GM10847 (cell line): ENCODE data around the gene IRAK2.

Source experiments
- POLR2A ChIP-seq: IDR thresholded peaks from 2 replicates; pipeline ENCODE4 v1.6.1; 2011; ENCODE audit not compliant: insufficient read length; ENCODE audit errors: extremely low read depth

Gene IRAK2

GRCh38 chr3:10228248-10228950, 63.7 kb downstream of the IRAK2 start:
- TF ChIP-seq POLR2A = no peak

GRCh38 chr3:10229576-10229975, 64.9 kb downstream of the IRAK2 start:
- TF ChIP-seq POLR2A = no peak

- TF ChIP-seq POLR2A = no peak
Observed at GRCh38 chr3:10232137-10232536, 67.4 kb downstream of the IRAK2 start.

- no peak for TF ChIP-seq POLR2A
Observed at GRCh38 chr3:10233988-10234387, 69.3 kb downstream of the IRAK2 start.

DNA sequence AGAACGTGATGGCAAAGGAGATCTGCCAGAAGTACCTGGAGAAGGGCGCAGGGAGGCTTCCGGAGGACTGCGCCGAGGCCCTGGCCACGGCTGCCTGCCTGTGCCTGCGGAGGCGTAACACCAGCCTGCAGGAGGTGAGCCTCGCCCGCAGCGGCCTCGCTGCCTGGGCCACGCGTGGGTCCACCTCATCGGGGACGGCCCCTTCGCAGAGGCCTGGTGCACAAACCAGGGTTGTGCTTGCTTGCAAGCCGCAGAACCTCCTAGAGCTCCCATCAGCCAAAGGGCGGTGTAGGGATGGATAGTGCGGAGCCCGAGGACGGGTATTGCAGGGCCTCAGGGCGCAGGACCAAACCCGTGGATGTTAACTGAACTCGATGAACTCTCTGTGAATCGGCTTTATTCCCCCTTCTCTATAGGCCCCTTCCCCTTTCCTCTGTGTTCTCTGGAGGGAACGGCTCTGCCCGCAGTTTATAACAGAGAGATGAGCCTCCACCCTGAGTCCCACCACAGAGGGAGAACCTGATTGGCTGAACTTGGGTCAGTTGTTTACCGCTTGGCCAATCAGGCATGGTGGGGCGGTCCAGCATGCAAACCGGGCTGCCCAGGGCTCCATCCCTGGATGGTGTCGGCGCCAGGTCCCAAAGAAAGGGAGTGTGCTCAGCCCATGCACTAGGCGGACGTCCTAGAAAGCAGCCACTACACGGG, 70.0 kb downstream of the IRAK2 start:
- TF ChIP-seq POLR2A = no peak

DNA sequence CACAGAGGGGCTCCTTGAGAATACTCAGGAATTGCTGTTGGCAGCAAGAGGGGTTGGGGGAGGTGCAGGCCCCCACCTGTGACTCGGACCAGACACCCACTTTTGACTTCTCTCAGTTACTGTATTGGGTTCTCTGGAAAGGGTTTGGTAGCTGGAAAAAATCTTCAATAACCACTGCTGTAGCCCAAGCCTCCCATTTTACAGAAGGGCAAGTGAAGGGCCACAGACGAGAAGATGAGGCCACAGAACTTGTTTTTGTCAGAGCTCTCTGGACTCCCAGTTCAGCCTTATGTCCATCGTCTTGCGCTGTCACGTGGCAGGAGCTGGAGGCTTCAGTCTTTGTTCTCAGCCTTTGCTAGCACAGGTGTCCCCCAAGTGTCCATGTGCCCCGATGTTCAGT, 70.8 kb downstream of the IRAK2 start:
- TF ChIP-seq POLR2A = no peak

DNA sequence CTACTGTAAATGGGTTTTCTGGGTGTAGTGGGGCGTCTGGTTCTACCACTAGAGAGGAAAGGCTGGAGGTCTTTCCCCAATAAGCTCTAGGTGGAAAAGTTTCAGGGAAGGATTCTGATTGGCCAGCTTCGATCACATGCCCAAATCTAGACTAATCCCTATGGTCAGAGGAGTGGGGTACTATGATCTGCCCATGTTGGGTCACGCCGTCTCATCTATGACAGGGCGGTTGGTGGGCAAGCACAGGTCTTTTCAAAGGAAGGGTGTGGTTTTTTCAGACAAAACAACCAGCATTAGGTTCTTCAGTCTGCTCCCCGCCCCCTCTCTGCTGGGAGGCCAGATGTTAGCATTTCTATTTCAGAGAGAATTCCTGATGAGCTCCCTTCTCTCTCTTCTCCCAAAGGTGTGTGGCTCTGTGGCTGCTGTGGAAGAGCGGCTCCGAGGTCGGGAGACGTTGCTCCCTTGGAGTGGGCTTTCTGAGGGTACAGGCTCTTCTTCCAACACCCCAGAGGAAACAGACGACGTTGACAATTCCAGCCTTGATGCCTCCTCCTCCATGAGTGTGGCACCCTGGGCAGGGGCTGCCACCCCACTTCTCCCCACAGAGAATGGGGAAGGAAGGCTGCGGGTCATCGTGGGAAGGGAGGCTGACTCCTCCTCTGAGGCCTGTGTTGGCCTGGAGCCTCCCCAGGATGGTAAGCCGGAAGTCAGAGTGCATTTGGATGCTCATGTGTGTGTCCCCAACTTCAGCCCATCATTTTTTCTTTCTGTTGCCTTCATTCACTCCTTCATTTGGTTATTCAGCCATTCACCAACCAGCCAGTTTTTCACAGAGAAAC, 73.8 kb downstream of the IRAK2 start:
- TF ChIP-seq POLR2A = no peak

DNA sequence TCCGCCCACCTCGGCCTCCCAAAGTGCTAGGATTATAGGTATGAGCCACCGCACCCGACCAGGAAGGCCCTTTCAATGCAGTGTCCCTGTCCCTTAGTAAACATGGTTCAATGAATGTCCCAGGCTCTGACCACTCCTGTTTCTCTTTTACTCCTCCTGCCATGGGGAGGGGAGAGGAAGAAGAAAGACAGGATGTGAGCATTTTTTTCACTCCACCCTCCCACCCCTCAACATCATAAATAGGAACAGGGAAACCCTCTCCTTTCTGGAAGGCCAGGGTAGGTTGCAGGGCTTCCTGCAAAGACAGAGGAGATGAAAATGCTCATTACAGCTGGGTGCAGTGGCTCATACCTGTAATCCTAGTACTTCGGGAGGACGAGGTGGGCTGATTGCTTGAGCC, 76.1 kb downstream of the IRAK2 start:
- no peak for TF ChIP-seq POLR2A

- TF ChIP-seq POLR2A = no peak
Observed at GRCh38 chr3:10242182-10243065, 77.7 kb downstream of the IRAK2 start.

DNA sequence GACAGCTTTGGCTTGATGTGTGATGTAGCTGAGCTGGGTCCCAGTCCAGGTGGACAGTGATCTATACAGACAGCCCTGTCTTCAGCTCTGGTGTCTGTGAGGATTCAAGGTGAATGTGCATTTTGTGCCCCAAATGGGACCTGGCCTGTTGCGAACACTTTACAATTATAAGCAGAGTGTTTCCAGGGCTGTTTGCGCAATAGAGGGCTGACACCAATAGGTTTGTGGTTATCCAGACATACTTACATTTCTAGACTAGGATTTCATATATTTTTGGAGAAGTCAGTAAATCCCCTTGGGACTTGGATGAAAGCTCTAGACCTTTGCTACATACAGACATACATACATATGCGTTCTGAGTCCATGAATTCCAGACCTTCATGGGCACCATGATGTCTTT, 79.3 kb downstream of the IRAK2 start:
- no peak for TF ChIP-seq POLR2A

- no peak for TF ChIP-seq POLR2A
Observed at GRCh38 chr3:10245081-10245712, 80.5 kb downstream of the IRAK2 start.

DNA sequence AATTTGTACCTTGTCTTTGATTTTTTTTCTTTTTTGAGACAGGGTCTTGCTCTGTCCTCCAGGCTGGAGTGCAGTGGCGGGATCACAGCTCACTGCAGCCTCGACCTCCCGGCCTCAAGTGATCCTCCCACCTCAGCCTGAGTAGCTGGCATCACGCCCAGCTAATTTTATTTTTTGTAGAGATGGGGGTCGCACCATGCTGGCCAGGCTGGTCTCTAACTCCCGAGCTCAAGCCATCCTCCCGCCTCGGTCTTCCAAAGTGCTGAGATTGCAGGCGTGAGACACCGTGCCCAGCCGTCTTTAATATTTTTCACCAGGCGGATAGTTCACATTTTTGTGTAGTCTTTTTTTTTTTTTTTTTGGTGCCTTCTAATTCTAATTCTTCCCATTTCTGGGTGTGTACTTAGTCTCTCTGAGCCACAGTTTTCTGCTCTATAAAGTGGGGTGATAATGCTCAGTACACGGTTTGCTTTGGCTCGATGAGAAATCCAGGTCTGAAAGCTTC, 83.0 kb downstream of the IRAK2 start:
- no peak for TF ChIP-seq POLR2A

DNA sequence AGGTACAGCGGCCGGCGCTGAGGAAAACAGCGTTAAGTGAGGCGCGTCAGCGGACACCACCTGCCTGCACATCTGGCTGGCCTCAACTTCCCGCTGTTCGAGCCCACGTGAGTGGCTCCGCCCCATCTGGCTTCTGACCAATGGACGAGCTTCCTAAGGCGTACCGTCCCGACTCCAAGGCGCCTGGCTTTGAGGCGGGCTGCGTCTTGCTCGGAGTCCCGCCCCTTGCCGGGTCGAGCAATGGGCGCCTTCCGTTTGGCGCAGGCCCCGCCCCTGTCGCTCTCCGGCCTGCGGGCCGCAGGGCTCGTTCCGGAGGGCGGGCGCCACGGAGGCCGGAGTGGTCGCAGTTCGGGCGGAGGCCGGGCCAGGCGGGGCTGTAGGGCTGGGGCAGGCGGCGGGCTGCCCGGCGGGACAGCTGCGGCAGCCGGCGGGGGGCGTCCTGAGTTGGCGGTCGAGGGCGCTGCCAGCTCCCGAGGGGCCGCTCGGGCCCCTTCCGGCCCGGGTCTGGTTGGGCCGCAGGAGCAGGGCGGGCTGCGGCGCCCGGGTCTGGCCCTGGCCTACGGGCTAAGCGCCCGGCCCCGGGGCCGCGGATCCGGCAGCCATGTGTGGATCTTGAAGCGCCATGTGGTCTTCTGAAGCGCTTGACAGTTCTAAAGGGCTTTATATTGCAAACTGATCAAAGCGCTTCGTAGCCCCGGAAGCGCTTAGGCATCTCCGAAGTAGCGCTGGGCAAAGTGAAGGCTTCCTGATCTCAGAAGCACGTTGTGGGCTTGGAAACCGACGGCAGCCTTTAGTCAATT, 83.7 kb downstream of the IRAK2 start, which contains the start of gene TATDN2:
TATDN2 (plus strand) TSS at position 276 of the 800 bp plus-strand sequence. CDS start 742 bp downstream, outside the sequence.
- TF ChIP-seq POLR2A = peak; percentile 90
